Upper lobe of left lung (tissue), 4 donors: Measurements from ENCODE around the gene KLF13.

ENCODE experiments used
- EP300 ChIP-seq, 4 donors: sonication (generic); formaldehyde crosslinking; IDR thresholded peaks; one replicate each; pipeline ENCODE4 v1.5.1; 2017; ENCODE audit warnings: antibody characterized with exemption in 4 of 4, control low read depth in 2 of 4
- POLR2A ChIP-seq, 4 donors: fragments of 450-650 bp; IDR thresholded peaks; one replicate each; pipeline ENCODE4 v1.5.1; 2016 to 2017; ENCODE audit warnings: antibody characterized with exemption in 4 of 4, mild to moderate bottlenecking in 2 of 4
- POLR2AphosphoS5 ChIP-seq, 2 donors: sonication (generic); formaldehyde crosslinking; IDR thresholded peaks; one replicate each; pipeline ENCODE4 v1.5.1; 2017; ENCODE audit warnings: antibody characterized with exemption in 2 of 2
- TF ChIP-seq, protein P1 (sequence below), 6 experiments: fragments of 450-650 bp in 4 of 6; fragments of 200-600 bp in 2 of 6; sonication (generic) in 2 of 6; IDR thresholded peaks; one replicate each; pipeline ENCODE4 v1.5.1; 2016 to 2019; ENCODE audit warnings: antibody characterized with exemption in 6 of 6

DNA sequence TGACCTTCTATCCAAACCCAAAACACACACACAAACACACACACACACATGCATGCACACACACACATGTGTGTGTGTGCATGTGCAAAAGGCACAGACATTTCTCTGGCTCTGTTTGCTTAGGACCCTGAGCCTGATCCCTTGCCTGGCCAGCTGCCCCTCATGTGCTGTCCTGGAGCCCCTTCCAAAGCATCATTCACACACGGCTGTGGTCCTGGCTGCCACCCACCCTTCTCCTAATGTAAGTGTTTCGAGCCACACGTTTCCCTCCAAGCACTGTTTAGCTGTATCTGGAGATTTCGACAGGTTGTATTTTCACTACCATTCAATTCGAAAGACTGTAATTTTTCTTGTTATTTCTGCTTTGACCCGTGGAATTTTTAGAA is 45.8 kb upstream of the KLF13 start:
- TF ChIP-seq, protein P1, sequence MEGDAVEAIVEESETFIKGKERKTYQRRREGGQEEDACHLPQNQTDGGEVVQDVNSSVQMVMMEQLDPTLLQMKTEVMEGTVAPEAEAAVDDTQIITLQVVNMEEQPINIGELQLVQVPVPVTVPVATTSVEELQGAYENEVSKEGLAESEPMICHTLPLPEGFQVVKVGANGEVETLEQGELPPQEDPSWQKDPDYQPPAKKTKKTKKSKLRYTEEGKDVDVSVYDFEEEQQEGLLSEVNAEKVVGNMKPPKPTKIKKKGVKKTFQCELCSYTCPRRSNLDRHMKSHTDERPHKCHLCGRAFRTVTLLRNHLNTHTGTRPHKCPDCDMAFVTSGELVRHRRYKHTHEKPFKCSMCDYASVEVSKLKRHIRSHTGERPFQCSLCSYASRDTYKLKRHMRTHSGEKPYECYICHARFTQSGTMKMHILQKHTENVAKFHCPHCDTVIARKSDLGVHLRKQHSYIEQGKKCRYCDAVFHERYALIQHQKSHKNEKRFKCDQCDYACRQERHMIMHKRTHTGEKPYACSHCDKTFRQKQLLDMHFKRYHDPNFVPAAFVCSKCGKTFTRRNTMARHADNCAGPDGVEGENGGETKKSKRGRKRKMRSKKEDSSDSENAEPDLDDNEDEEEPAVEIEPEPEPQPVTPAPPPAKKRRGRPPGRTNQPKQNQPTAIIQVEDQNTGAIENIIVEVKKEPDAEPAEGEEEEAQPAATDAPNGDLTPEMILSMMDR (IDR thresholded peaks at IDR 0.05), result no peak
- TF ChIP-seq POLR2AphosphoS5 (IDR thresholded peaks at IDR 0.05) (no peak), POLR2A (IDR thresholded peaks at IDR 0.05) (no peak), EP300 (IDR thresholded peaks at IDR 0.05) (no peak)
